ENCODE results near the gene TMEM150A.
A peak's percentile ranks its signal among the peaks of the same experiment; 100 is the strongest.
"Not testable (repeated sequence)": the region's sequence is repeated elsewhere in the genome, so short reads cannot be mapped to it uniquely, and the experiment has no call there.

The TMEM150A gene

DNA sequence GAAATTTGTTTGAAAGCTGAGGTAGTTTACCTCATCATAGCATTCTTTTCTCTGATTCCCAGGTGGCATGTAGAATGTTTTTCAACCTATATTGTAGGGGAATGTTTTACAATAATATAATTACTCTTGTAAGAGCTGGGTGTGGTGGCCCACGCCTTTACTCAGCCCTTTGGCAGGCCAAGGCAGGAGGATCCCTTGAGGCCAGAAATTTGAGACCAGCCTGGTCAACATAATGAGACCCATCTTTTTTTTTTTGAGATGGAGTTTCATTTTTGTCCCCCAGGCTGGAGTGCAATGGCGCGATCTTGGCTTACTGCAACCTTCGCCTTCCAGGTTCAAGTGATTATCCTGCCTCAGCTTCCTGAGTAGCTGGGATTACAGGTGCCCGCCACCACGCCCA lies 17.1 kb upstream of the TMEM150A start:
- Histone ChIP-seq H3K9me3 (no peaks in the 10 kb centered on the region), H3K4me1 (ENCODE audit: control insufficient read depth in 1 of 2, insufficient read depth in 1 of 2, low read depth in 1 of 2, low read length in 1 of 2) (peaks cover 17 to 19% of the 10 kb centered on the region in 2 experiments), H3K27ac (no peak overlapping the region), H3K36me3 (peaks cover 53% of the 10 kb centered on the region), H3K4me3 (ENCODE audit: low read depth in 1 of 2, low read length in 1 of 2) (no peak overlapping the region), H3K27me3 (no peaks in the 10 kb centered on the region)
- no peak for TF ChIP-seq CTCF (IDR thresholded peaks at IDR 0.05)

- H3K27ac ChIP-seq; H3K4me3 ChIP-seq (ENCODE audit: low read depth in 1 of 2, low read length in 1 of 2); H3K9me3 ChIP-seq; H3K27me3 ChIP-seq: not testable (repeated sequence)
- Histone ChIP-seq H3K4me1 (ENCODE audit: control insufficient read depth in 1 of 2, insufficient read depth in 1 of 2, low read depth in 1 of 2, low read length in 1 of 2) (peaks cover 20 to 22% of the 10 kb centered on the region in 2 experiments), H3K36me3 (peaks cover 35% of the 10 kb centered on the region)
These were observed 15.2 kb upstream of the TMEM150A start for GRCh38 chr2:85617723-85618122.

DNA sequence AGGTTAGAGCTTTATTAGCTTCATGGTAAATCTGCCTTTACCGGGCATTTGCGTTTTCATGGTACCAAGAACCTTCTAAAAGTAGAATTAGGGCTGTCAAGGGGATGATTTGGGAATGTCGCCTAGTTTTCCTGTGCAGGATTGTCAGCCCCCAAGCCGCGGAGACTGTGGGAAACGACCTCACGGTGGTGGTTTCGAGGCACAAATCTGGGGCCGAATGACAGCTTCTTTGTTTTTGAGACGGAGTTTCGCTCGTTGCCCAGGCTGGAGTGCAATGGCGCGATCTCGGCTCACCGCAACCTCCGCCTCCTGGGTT lies 12.9 kb upstream of the TMEM150A start:
- Histone ChIP-seq H3K4me3 (ENCODE audit: low read depth in 1 of 2, low read length in 1 of 2) (peak overlapping the region in 1 of 2 experiments; percentile 92), H3K9me3 (no peaks in the 10 kb centered on the region), H3K27me3 (no peaks in the 10 kb centered on the region), H3K27ac (peak overlapping the region; percentile 90), H3K4me1 (ENCODE audit: control insufficient read depth in 1 of 2, insufficient read depth in 1 of 2, low read depth in 1 of 2, low read length in 1 of 2) (peaks cover 37 to 42% of the 10 kb centered on the region in 2 experiments), H3K36me3 (peaks cover 14% of the 10 kb centered on the region)
- TF ChIP-seq CTCF (IDR thresholded peaks at IDR 0.05), result no peak

GRCh38 chr2:85614757-85615156 lies 12.3 kb upstream of the TMEM150A start:
- not testable (repeated sequence) for H3K4me3 ChIP-seq (ENCODE audit: low read depth in 1 of 2, low read length in 1 of 2); H3K9me3 ChIP-seq; H3K27ac ChIP-seq; H3K27me3 ChIP-seq
- Histone ChIP-seq H3K36me3 (peaks cover 13% of the 10 kb centered on the region), H3K4me1 (ENCODE audit: control insufficient read depth in 1 of 2, insufficient read depth in 1 of 2, low read depth in 1 of 2, low read length in 1 of 2) (peaks cover 43 to 48% of the 10 kb centered on the region in 2 experiments)

GRCh38 chr2:85613717-85614515 lies 11.4 kb upstream of the TMEM150A start:
- peaks cover 50 to 57% of the 10 kb centered on the region in 2 experiments for H3K4me1 ChIP-seq (ENCODE audit: control insufficient read depth in 1 of 2, insufficient read depth in 1 of 2, low read depth in 1 of 2, low read length in 1 of 2)

GRCh38 chr2:85611705-85612587 lies 9.4 kb upstream of the TMEM150A start, which contains the start of gene C2orf68:
C2orf68 (minus strand) TSS chr2:85612066; CDS start chr2:85611984, 82 bp downstream.
- Histone ChIP-seq H3K27ac (peak within 1 kb of the TSS; percentile 92), H3K4me1 (ENCODE audit: control insufficient read depth in 1 of 2, insufficient read depth in 1 of 2, low read depth in 1 of 2, low read length in 1 of 2) (peaks cover 62 to 65% of the 10 kb centered on the region in 2 experiments), H3K9me3 (no peaks in the 10 kb centered on the region), H3K36me3 (peaks cover 28% of the 10 kb centered on the region), H3K4me3 (ENCODE audit: low read depth in 1 of 2, low read length in 1 of 2) (peak within 1 kb of the TSS; percentile 91 to 96), H3K27me3 (no peaks in the 10 kb centered on the region)
- peak; percentile 38 for TF ChIP-seq CTCF (IDR thresholded peaks at IDR 0.05)

More at GRCh38 chr2:85613717-85614515, 11.4 kb upstream of the TMEM150A start:
- no peak overlapping the region for H3K4me3 ChIP-seq (ENCODE audit: low read depth in 1 of 2, low read length in 1 of 2)
- peaks cover 12% of the 10 kb centered on the region for H3K36me3 ChIP-seq
- H3K9me3 ChIP-seq, result no peaks in the 10 kb centered on the region
- TF ChIP-seq CTCF (IDR thresholded peaks at IDR 0.05), result no peak
- no peaks in the 10 kb centered on the region for H3K27me3 ChIP-seq
- no peak overlapping the region for H3K27ac ChIP-seq

Measured in neutrophil (primary cell).